Spinal cord (tissue), 10 donors: ENCODE data around the gene CENPV. TPM values are rescaled to one million over a fixed set of nuclear protein-coding genes. Genes with fewer than 3 reads are reported as not detected.
"Not testable (repeated sequence)": the region's sequence is repeated elsewhere in the genome, so short reads cannot be mapped to it uniquely, and the experiment has no call there.

Experiments
- DNase-seq, 6 donors: peaks; one replicate each; pipeline versions ENCODE4 v3.0.0 to v3.0.0-alpha.2; 2013 to 2015; ENCODE audit warnings: low spot score in 6 of 6, low read depth in 4 of 6
- H3K27ac ChIP-seq: one replicate; pipeline ENCODE4 v1.5.1; 2013; ENCODE audit warnings: low read depth, low read length, control low read depth
- H3K27me3 ChIP-seq: one replicate; pipeline ENCODE4 v1.6.1; 2013; ENCODE audit warnings: low read length; ENCODE audit not compliant: control insufficient read depth, insufficient read depth
- H3K36me3 ChIP-seq: one replicate; pipeline ENCODE4 v1.6.1; 2013; ENCODE audit warnings: low read length; ENCODE audit not compliant: control insufficient read depth, insufficient read depth
- H3K4me1 ChIP-seq: one replicate; pipeline ENCODE4 v1.6.1; 2013; ENCODE audit warnings: low read length; ENCODE audit not compliant: control insufficient read depth, insufficient read depth
- H3K4me3 ChIP-seq: one replicate; pipeline ENCODE4 v1.5.1; 2013; ENCODE audit warnings: low read depth, low read length, control low read depth
- H3K9me3 ChIP-seq: one replicate; pipeline ENCODE4 v1.6.1; 2013; ENCODE audit warnings: low read length; ENCODE audit not compliant: control insufficient read depth, insufficient read depth
- WGBS: methylation state at CpG from one replicate; pipeline ENCODE4 v1.1.5; 2013; ENCODE audit warnings: missing lambda C conversion rate; ENCODE audit not compliant: insufficient coverage; 5-methylcytosine and 5-hydroxymethylcytosine counted together
- long read RNA-seq, 4 donors: transcript quantifications; one replicate each; lab custom pipeline, GENCODE V29; 2026
- polyA plus RNA-seq, 2 donors: library from polyadenylated mRNA; unstranded; fragments of 120-200 nt; gene quantifications; one replicate each; pipeline ENCODE4 v1.2.1, GENCODE V29; 2013; ENCODE audit not compliant: insufficient read length in 2 of 2
- total RNA-seq, 2 donors: library from RNA; depleted of rRNA in 1 of 2; stranded (reverse); fragments of 120-200 nt in 1 of 2; fragments of >200 nt in 1 of 2; gene quantifications; one replicate each; pipeline versions ENCODE4 v1.2.3 to v1.2.4, GENCODE V29; 2013 to 2014
- donor health status: healthy.

CENPV gene
- total RNA-seq, result 10 to 100 TPM; 33.7 to 71.2 TPM
- 100 to 1,000 TPM; 122 to 130 TPM for polyA plus RNA-seq
- long read RNA-seq, donor 1, transcript CENPV-207 (1 exons, 671 nt), result minor isoform, 13 of 1,839 reads
- long read RNA-seq, donor 1, transcript CENPV-202 (2 exons, 554 nt), result minor isoform, 8 of 1,839 reads
- long read RNA-seq, donor 1, transcript CENPV-201 (5 exons, 1,165 nt), result major isoform, 41 of 1,839 reads
- long read RNA-seq, donor 1, partial matches to known transcripts, result 1,546 of 1,839 reads
- long read RNA-seq, donor 1, other reads (novel, unspliced or antisense), result 228 of 1,839 reads
- long read RNA-seq, donor 2, transcript CENPV-201 (5 exons, 1,165 nt), result major isoform, 28 of 37 reads
- long read RNA-seq, donor 2, partial matches to known transcripts, result 0 of 37 reads
- long read RNA-seq, donor 2, other reads (novel, unspliced or antisense), result 7 of 37 reads
- long read RNA-seq, donor 3, transcript CENPV-201 (5 exons, 1,165 nt), result major isoform, 33 of 400 reads
- long read RNA-seq, donor 3, transcript CENPV-203 (5 exons, 1,770 nt), result minor isoform, 6 of 400 reads
- long read RNA-seq, donor 3, partial matches to known transcripts, result 232 of 400 reads
- long read RNA-seq, donor 3, other reads (novel, unspliced or antisense), result 125 of 400 reads
- long read RNA-seq, donor 4, transcript CENPV-201 (5 exons, 1,165 nt), result major isoform, 28 of 1,756 reads
- long read RNA-seq, donor 4, transcript CENPV-202 (2 exons, 554 nt), result minor isoform, 6 of 1,756 reads
- long read RNA-seq, donor 4, partial matches to known transcripts, result 1,125 of 1,756 reads
- long read RNA-seq, donor 4, other reads (novel, unspliced or antisense), result 593 of 1,756 reads

- 10% methylated on average over 75 of the region's 83 CpGs for WGBS
- peak within 1 kb of the TSS; percentile 78 for H3K27ac ChIP-seq
- H3K4me1 ChIP-seq, result peaks cover 17% of the 10 kb centered on the region
- peaks cover 10% of the 10 kb centered on the region for H3K36me3 ChIP-seq
- peak within 1 kb of the TSS; percentile 49 for H3K4me3 ChIP-seq
- peaks cover 5% of the 10 kb centered on the region for H3K27me3 ChIP-seq
- DNase-seq, result peak in 3 of 6 donors; percentile 29 to 85 (median 79)
- no peaks in the 10 kb centered on the region for H3K9me3 ChIP-seq
Observed at GRCh38 chr17:16353317-16354174, at the start of gene CENPV. CENPV (minus strand) TSS chr17:16353469; CDS start chr17:16353436, 33 bp downstream.

GRCh38 chr17:16398270-16399267 is 45.3 kb upstream of the CENPV start:
- 26% methylated on average over 4 of the region's 9 CpGs for WGBS
- Histone ChIP-seq H3K4me1 (no peaks in the 10 kb centered on the region), H3K27me3 (no peaks in the 10 kb centered on the region), H3K9me3 (no peaks in the 10 kb centered on the region), H3K27ac (no peak overlapping the region), H3K4me3 (no peak overlapping the region), H3K36me3 (no peaks in the 10 kb centered on the region)
- DNase-seq, result peak in 1 of 6 donors; percentile 32

- H3K27ac ChIP-seq, H3K9me3 ChIP-seq, H3K4me3 ChIP-seq, H3K27me3 ChIP-seq, DNase-seq, H3K36me3 ChIP-seq, H3K4me1 ChIP-seq: not testable (repeated sequence)
- WGBS, result 86% methylated on average over 2 of the region's 2 CpGs
Observed at GRCh38 chr17:16396693-16397092, 43.4 kb upstream of the CENPV start.

GRCh38 chr17:16395887-16396286 is 42.6 kb upstream of the CENPV start:
- H3K27ac ChIP-seq, H3K9me3 ChIP-seq, H3K4me1 ChIP-seq, H3K27me3 ChIP-seq, H3K4me3 ChIP-seq, H3K36me3 ChIP-seq, DNase-seq: not testable (repeated sequence)
- 40% methylated on average over 1 of the region's 4 CpGs for WGBS

- H3K4me3 ChIP-seq, DNase-seq, H3K4me1 ChIP-seq, H3K27ac ChIP-seq, H3K36me3 ChIP-seq, H3K9me3 ChIP-seq, H3K27me3 ChIP-seq: not testable (repeated sequence)
- 93% methylated on average over 11 of the region's 11 CpGs for WGBS
Observed at GRCh38 chr17:16392491-16392890, 39.2 kb upstream of the CENPV start.

- H3K27me3 ChIP-seq, result peaks cover 3% of the 10 kb centered on the region
- peaks cover 10% of the 10 kb centered on the region for H3K4me1 ChIP-seq
- no peak for DNase-seq
- no peak overlapping the region for H3K27ac ChIP-seq
- H3K4me3 ChIP-seq, result no peak overlapping the region
- 97% methylated on average over 13 of the region's 13 CpGs for WGBS
- H3K36me3 ChIP-seq, result no peaks in the 10 kb centered on the region
- no peaks in the 10 kb centered on the region for H3K9me3 ChIP-seq
Observed at GRCh38 chr17:16391451-16391850, 38.2 kb upstream of the CENPV start.

GRCh38 chr17:16386126-16386507 is 32.8 kb upstream of the CENPV start:
- DNase-seq, H3K27me3 ChIP-seq, H3K9me3 ChIP-seq, H3K27ac ChIP-seq: not testable (repeated sequence)
- WGBS, result 50% methylated on average over 17 of the region's 23 CpGs
- peaks cover 32% of the 10 kb centered on the region for H3K4me1 ChIP-seq
- peak overlapping the region; percentile 53 for H3K4me3 ChIP-seq
- peaks cover 17% of the 10 kb centered on the region for H3K36me3 ChIP-seq

GRCh38 chr17:16384557-16384956 is 31.3 kb upstream of the CENPV start:
- Histone ChIP-seq H3K27me3 (peaks cover 3% of the 10 kb centered on the region), H3K9me3 (no peaks in the 10 kb centered on the region), H3K36me3 (peaks cover 17% of the 10 kb centered on the region), H3K4me3 (no peak overlapping the region), H3K27ac (no peak overlapping the region), H3K4me1 (peaks cover 38% of the 10 kb centered on the region)
- no peak for DNase-seq
- no CpG with 5 or more reads among the region's 5 CpGs for WGBS
